Measurements from ENCODE around the gene BPIFA3.

GRCh38 chr20:33239979-33240736, 23.0 kb downstream of the BPIFA3 start:
- no peak for TF ChIP-seq CTCF (IDR thresholded peaks at IDR 0.05)
- no peak for TF ChIP-seq POLR2A (IDR thresholded peaks at IDR 0.05)
